Measurements from ENCODE around the gene CNTNAP2. TPM values are rescaled to one million over a fixed set of nuclear protein-coding genes. Genes with fewer than 3 reads are reported as not detected.

Gene CNTNAP2
- total RNA-seq, 4 donors from 2014 or later: 0.91 to 16.0 TPM; not detected in 2

GRCh38 chr7:146345251-146345650, 228.7 kb downstream of the CNTNAP2 start:
- Histone ChIP-seq H3K9me3 (no peaks in the 10 kb centered on the region), H3K27ac (no peak overlapping the region), H3K27me3 (no peaks in the 10 kb centered on the region), H3K36me3 (no peaks in the 10 kb centered on the region), H3K4me3 (no peak overlapping the region), H3K4me1 (no peaks in the 10 kb centered on the region)
- intact Hi-C loops (cut with DNase I; ENCODE audit: low total_unique reads): no loop called here
- TF ChIP-seq CTCF (IDR thresholded peaks at IDR 0.05) (no peak), POLR2A (IDR thresholded peaks at IDR 0.05) (no peak)
- no peak for DNase-seq

DNA sequence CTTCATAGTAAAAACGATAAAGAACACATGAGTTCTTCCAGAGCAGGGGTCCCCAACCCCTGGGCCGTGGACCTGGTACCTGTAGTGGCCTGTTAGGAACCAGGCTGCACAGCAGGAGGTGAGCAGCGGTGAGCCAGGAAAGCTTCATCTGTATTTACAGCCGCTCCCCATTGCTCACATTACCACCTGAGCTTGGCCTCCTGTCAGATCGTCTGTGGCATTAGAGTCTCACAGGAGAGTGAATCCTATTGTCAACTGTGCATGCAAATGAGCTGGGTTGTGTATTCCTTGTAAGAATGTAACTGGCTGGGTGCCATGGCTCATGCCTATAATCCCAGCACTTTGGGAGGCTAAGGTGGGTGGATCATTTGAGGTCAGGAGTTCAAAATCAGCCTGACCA, 229.5 kb downstream of the CNTNAP2 start:
- Histone ChIP-seq H3K27me3 (no peaks in the 10 kb centered on the region), H3K9me3 (no peaks in the 10 kb centered on the region), H3K4me1 (no peaks in the 10 kb centered on the region), H3K4me3 (no peak overlapping the region), H3K27ac (no peak overlapping the region), H3K36me3 (no peaks in the 10 kb centered on the region)
- intact Hi-C loops (cut with DNase I; ENCODE audit: low total_unique reads): no loop called here
- DNase-seq: no peak
- TF ChIP-seq CTCF (IDR thresholded peaks at IDR 0.05): no peak
- TF ChIP-seq POLR2A (IDR thresholded peaks at IDR 0.05): no peak

DNA sequence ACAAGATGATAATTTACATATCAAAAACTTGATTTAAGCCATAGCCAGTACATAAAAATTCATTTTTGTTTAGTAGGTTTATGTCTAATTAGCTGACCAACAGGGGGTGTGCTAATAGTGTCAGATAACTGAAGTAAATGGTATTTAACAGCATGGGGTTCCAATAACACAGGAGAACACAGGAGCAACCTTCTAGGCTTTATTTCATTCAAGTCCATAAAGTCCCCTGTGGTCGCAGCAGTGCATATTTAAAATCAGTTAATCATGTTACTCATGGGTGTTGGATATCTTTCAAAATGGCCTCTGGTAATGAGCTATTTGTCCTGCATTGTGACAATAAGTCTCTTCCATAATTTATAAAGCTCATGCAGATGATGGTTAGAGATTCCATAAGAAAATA, 238.6 kb downstream of the CNTNAP2 start:
- no peak overlapping the region for H3K27ac ChIP-seq
- H3K4me1 ChIP-seq: no peaks in the 10 kb centered on the region
- no peaks in the 10 kb centered on the region for H3K36me3 ChIP-seq
- intact Hi-C loops (cut with DNase I; ENCODE audit: low total_unique reads): no loop called here
- no peak overlapping the region for H3K4me3 ChIP-seq
- no peaks in the 10 kb centered on the region for H3K9me3 ChIP-seq
- TF ChIP-seq POLR2A (IDR thresholded peaks at IDR 0.05): no peak
- no peak for TF ChIP-seq CTCF (IDR thresholded peaks at IDR 0.05)
- no peak for DNase-seq
- H3K27me3 ChIP-seq: no peaks in the 10 kb centered on the region

DNA sequence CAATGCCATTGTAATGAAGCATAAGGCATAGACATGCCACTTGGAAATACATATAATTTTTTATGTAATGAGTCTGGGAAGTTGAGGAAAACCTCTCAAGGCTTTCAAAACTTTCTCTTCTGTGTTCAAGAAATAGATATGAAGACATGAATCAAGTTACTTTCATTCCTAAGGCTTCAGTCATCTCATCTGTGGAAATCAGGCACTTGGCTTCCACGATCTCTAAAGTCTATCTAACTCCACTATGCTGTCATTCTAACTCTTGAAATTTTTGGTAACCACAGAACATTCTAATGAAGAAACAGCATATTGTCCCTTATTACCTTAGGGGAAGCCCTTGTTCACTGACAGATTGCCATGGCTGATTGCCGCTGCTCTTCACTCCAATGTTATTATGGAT, 242.6 kb downstream of the CNTNAP2 start:
- Histone ChIP-seq H3K9me3 (no peaks in the 10 kb centered on the region), H3K4me3 (no peak overlapping the region), H3K27ac (no peak overlapping the region), H3K36me3 (no peaks in the 10 kb centered on the region), H3K4me1 (no peaks in the 10 kb centered on the region), H3K27me3 (no peaks in the 10 kb centered on the region)
- no peak for TF ChIP-seq CTCF (IDR thresholded peaks at IDR 0.05)
- intact Hi-C loops (cut with DNase I; ENCODE audit: low total_unique reads): no loop called here
- DNase-seq: no peak

- intact Hi-C loops (cut with DNase I; ENCODE audit: low total_unique reads): no loop called here
- TF ChIP-seq CTCF (IDR thresholded peaks at IDR 0.05): no peak
- no peak for TF ChIP-seq POLR2A (IDR thresholded peaks at IDR 0.05)
- Histone ChIP-seq H3K4me3 (no peak overlapping the region), H3K4me1 (no peaks in the 10 kb centered on the region), H3K36me3 (no peaks in the 10 kb centered on the region), H3K27me3 (no peaks in the 10 kb centered on the region), H3K27ac (no peak overlapping the region), H3K9me3 (no peaks in the 10 kb centered on the region)
- DNase-seq: no peak
Measured at GRCh38 chr7:146366938-146367337, 250.3 kb downstream of the CNTNAP2 start.

Data from uterus (tissue), 4 donors.